Measurements from ENCODE around the gene GABARAP. TPM values are rescaled to one million over a fixed set of nuclear protein-coding genes. Genes with fewer than 3 reads are reported as not detected.

Gene GABARAP
- total and polyA plus RNA-seq, 2 of the 4 experiments (the other 2 are of a cell fraction) = 77.8 to 780 TPM

GRCh38 chr17:7204828-7205461, 37.3 kb downstream of the GABARAP start:
- Histone ChIP-seq H3K14ac (replicated peaks; ENCODE audit: low read depth, low read length) (peak overlapping the region; percentile 88), H4K8ac (ENCODE audit: low read depth in 2 of 2, low read length in 2 of 2) (peak overlapping the region; percentile 62 to 75), H3K79me1 (ENCODE audit: low read depth in 1 of 2, low read length in 2 of 2) (peaks cover 13 to 68% of the 10 kb centered on the region in 2 experiments), H2AFZ (replicated peaks; ENCODE audit: low read length, poor library complexity) (peak overlapping the region; percentile 95), H4K5ac (ENCODE audit: low read depth, low read length) (peak overlapping the region; percentile 13; the same call in 1 of the 2 replicates), H3K36me3 (ENCODE audit: control insufficient read depth, insufficient read depth, low read length) (peaks cover 21% of the 10 kb centered on the region), H3K27ac (ENCODE audit: insufficient read depth, low read length) (peak overlapping the region; percentile 45), H3K27me3 (ENCODE audit: control insufficient read depth, insufficient read depth, low read length) (no peaks in the 10 kb centered on the region), H3K4ac (ENCODE audit: low read depth, low read length) (peak overlapping the region; percentile 91), H3K4me2 (ENCODE audit: low read depth, low read length) (peak overlapping the region; percentile 68), H3K9me3 (ENCODE audit: control insufficient read depth, insufficient read depth, low read length) (no peaks in the 10 kb centered on the region), H3K4me1 (ENCODE audit: control insufficient read depth, insufficient read depth, low read length) (peaks cover 9% of the 10 kb centered on the region), H3K9ac (ENCODE audit: low read depth, low read length) (peak overlapping the region; percentile 61), H4K91ac (ENCODE audit: insufficient read depth, low read depth, low read length) (0 out of 2 replicates have a peak overlapping the region, but pooled peaks have one; percentile 55), H3K9me1 (ENCODE audit: insufficient read depth, low read length) (peaks cover 13% of the 10 kb centered on the region), H3K18ac (ENCODE audit: low read depth, low read length) (peak overlapping the region; percentile 5), H2BK120ac (ENCODE audit: low read depth, low read length) (peak overlapping the region; percentile 55), H2BK5ac (ENCODE audit: low read depth, low read length, poor library complexity, severe bottlenecking) (peak overlapping the region; percentile 61), H3K23ac (ENCODE audit: low read depth, low read length) (peak overlapping the region; percentile 45; the same call in 1 of the 2 replicates), H2AK9ac (replicated peaks; ENCODE audit: low read depth, low read length, poor library complexity) (peak overlapping the region; percentile 92), H2BK15ac (ENCODE audit: low read depth, low read length) (peak overlapping the region; percentile 49; the same call in 1 of the 3 replicates), H2BK20ac (ENCODE audit: low read depth, low read length) (no peak overlapping the region), H3K4me3 (ENCODE audit: insufficient read depth, low read depth, low read length) (peak overlapping the region; percentile 51), H4K20me1 (ENCODE audit: insufficient read depth, low read length) (peaks cover 38% of the 10 kb centered on the region), H3K56ac (ENCODE audit: extremely low read depth, insufficient read depth, low read length) (no peak overlapping the region), H2AK5ac (ENCODE audit: low read depth, low read length) (peak overlapping the region; percentile 77)
- CTCF ChIA-PET = no interaction called here
- dilution Hi-C loops (cut with HindIII; ENCODE audit: low sequenced_read_pairs, unreplicated experiment) = no loop called here
- intact Hi-C loops (cut with micrococcal nuclease) = no loop called here
- 2% methylated on average over 10 of the region's 34 CpGs; no CpG with 5 or more reads in 1 of the 2 experiments for WGBS, 2 experiments (ENCODE audit: extremely low coverage in 2 of 2, insufficient read length in 1 of 2)
- in situ Hi-C loops (cut with MboI; ENCODE audit: low sequenced_read_pairs) = no loop called here
- POLR2A ChIA-PET (ENCODE audit: unreplicated experiment) = no interaction called here
- ATAC-seq (ENCODE audit: low read depth) = peak; percentile 95
- DNase-seq = peak; percentile 85
- TF ChIP-seq USF2 (IDR thresholded peaks at IDR 0.05; ENCODE audit: low read depth, low read length) (peak; percentile 8; the same call in 1 of the 2 replicates), CTCF (conservative IDR thresholded peaks at IDR 0.05; ENCODE audit: low read depth, low read length) (no peak), RCOR1 (IDR thresholded peaks at IDR 0.05; ENCODE audit: insufficient replicate concordance, low read length) (no peak), MAZ (IDR thresholded peaks at IDR 0.05; ENCODE audit: borderline replicate concordance, low read depth, low read length) (peak; percentile 88)
- no TSS peak for BruUV-seq (replicated peaks)

Data from IMR-90 (cell line).